ENCODE results near the gene GRIN3B.
"Not testable (repeated sequence)": the region's sequence is repeated elsewhere in the genome, so short reads cannot be mapped to it uniquely, and the experiment has no call there.

GRIN3B gene

DNA sequence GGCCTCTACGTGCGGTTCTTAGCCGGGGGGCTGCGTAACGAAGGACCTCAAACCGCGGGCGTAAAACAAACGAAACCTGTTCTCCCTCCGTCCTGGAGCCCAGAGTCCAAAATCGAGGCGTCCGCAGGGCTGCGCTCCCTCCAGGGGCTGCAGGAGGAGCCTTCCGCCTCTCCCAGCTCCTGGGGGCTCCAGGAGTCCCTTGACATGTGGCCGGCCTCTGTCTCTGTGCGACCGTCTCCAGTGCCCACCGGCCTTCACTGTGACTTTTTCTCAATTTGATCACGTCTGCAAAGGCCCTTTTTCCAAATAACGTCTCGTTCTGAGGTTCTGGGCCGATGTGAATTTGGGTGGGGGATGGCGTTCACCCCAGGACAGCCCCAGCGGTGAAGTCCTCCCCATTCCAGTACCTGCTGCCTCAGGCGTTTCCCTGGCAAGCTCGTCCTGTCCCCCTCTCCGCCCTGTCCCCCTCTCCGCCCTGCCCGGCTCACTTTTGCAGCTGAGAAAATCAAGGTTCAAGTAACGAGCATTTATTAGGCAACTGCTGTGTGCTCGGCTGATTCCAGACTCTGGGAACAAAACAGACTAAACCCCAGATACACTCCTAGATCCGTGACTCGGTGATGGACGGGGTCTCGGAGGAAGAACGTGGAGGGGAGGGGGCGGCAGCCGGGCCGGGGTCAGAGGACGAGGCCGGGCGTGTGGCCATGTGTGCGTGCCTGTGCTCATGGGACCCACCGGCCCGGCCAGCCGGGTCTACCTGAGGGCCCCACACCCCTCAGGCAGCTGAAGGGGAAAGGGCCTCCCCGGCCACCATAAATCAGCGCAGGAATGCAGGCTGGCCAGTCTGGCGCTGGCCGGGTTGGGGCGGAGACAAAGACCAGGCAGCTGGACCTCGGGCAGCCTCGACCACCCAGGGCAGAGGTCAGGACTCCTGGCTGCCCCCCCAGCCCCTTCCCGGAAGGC lies 44.1 kb upstream of the GRIN3B start:
- no peak for DNase-seq (ENCODE audit: low read depth)
- no peak overlapping the region for H3K4me3 ChIP-seq (ENCODE audit: low read depth, low read length)
- TF ChIP-seq, protein P1, sequence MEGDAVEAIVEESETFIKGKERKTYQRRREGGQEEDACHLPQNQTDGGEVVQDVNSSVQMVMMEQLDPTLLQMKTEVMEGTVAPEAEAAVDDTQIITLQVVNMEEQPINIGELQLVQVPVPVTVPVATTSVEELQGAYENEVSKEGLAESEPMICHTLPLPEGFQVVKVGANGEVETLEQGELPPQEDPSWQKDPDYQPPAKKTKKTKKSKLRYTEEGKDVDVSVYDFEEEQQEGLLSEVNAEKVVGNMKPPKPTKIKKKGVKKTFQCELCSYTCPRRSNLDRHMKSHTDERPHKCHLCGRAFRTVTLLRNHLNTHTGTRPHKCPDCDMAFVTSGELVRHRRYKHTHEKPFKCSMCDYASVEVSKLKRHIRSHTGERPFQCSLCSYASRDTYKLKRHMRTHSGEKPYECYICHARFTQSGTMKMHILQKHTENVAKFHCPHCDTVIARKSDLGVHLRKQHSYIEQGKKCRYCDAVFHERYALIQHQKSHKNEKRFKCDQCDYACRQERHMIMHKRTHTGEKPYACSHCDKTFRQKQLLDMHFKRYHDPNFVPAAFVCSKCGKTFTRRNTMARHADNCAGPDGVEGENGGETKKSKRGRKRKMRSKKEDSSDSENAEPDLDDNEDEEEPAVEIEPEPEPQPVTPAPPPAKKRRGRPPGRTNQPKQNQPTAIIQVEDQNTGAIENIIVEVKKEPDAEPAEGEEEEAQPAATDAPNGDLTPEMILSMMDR (IDR thresholded peaks at IDR 0.05; ENCODE audit: low read depth, low read length, missing control alignments), result no peak

DNA sequence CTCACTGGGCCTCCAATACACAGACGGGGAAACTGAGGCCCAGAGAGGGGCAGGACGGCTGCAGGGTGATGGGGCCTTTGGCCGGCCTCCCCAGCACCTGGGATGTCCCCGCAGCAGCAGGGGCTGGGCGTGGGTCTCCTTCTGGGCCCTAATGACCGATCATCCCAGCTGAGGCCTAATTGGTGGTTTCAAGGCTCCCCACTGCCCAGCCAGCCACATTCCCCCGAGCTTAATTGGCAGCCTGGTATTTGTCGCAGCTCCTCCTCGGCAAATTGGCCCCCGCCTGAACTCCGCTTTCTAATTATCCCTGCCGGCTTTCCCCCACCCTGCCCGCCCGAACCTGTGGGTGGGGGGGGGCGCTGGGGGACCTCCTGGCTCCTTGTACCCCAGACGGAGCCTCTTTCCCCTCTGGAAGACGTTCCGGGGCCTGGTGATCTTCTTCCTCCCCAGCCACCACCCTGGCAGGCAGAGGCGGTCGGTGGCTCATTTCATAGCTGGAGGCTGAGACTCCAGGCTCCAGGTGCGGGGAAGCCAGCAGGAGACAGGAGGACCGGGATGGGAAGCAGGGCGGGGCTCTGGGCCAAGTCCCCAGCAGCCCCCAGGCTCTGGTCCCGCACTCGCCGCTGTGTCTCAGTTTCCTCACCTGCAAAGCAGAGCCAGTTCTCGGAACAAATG lies 43.3 kb upstream of the GRIN3B start:
- TF ChIP-seq, protein P1 (IDR thresholded peaks at IDR 0.05; ENCODE audit: low read depth, low read length, missing control alignments), result no peak
- no peak for DNase-seq (ENCODE audit: low read depth)
- no peak overlapping the region for H3K4me3 ChIP-seq (ENCODE audit: low read depth, low read length)

DNA sequence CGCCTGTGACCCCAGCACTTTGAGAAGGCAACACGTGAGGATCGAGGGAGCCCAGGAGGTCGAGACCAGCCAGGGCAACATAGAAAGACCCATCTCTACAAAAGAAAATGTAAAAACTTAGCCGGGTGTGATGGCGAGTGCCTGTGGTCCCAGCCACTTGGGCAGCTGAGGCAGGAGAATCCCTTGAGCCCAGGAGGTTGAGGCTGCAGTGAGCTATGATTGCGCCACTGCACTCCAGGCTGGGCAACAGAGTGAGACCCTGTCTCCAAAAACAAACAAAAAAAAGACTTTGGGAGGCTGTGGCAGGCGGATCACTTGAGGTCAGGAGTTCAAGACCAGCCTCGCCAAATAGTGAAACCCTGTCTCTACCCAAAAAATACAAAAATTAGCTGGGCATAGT lies 42.6 kb upstream of the GRIN3B start:
- not testable (repeated sequence) for DNase-seq (ENCODE audit: low read depth); H3K4me3 ChIP-seq (ENCODE audit: low read depth, low read length)

DNA sequence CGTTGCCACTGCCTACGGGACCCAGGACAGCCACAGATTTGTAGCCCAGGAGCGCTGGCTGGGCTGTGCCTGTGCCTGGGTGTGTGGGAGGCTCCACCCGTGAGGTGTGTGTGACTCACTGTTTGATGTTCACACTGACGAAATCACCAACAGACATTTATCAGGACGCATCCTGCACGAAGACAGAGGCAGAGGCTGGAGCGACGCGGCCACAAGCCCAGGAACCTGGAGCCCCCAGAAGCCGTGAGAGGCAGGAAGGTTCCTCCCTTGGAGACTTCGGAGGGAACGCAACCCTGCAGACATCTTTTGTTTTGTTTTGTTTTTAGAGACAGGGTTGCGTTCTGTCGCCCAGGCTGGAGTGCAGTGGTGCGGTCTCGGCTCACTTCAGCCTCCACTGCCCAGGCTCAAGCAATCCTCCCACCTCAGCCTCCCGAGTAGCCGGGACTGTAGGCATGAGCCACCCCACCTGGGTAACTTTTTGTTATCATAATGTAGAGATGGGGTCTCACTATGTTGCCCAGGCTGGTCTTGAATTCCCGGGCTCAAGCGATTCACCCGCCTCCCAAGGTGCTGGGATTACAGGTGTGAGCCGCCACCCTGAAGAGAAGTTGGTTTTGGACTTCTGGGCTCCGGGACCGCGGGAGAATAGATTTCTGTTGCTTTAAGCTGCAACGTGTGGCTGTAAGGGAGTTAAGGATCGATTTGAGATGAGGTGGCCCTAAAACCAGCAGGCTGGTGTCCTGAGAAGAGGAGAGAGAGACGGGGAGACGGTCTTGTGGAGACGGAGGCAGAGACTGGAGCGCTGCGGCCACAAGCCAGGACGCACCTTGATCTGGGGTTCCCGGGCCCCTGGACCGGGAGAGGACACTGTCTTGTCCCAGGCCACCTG lies 41.0 kb upstream of the GRIN3B start:
- no peak overlapping the region for H3K4me3 ChIP-seq (ENCODE audit: low read depth, low read length)
- TF ChIP-seq, protein P1 (IDR thresholded peaks at IDR 0.05; ENCODE audit: low read depth, low read length, missing control alignments), result no peak
- no peak for DNase-seq (ENCODE audit: low read depth)

DNA sequence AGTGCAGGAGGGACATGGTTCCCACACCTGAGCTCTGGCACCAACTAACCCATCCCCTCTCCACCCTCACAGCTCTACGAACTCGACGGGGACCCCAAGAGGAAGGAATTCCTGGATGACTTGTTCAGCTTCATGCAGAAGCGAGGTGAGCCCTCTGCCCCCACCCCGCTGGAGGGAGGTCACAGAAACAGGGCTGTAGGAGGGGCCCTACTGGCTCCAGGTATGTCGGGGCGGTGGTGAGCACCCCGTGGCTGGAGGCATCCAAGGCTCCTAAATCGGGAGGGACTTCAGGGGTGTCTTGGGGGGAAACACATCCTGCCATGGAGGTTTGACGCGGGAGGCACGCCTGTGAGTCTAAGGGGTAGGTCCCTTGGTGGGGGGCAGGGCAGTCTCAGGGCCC lies 40.2 kb upstream of the GRIN3B start:
- no peak for DNase-seq (ENCODE audit: low read depth)
- H3K4me3 ChIP-seq (ENCODE audit: low read depth, low read length), result no peak overlapping the region
- TF ChIP-seq, protein P1 (IDR thresholded peaks at IDR 0.05; ENCODE audit: low read depth, low read length, missing control alignments), result no peak

DNA sequence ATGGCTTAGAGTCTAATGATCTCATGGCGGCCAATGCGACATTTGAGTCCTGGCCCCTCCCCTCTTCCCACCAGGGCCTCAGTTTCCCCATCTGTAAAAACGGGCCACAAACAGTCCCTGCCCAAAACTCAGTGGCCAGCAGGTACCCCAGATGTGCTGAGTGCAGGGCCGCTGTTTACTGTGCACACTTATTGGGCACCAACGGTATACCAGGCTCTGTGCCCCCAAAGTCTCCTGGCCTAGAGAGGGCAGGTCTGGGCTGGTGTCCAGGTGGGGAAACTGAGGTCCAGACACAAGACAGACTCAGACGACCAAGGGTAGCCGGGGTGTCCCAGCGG lies 39.6 kb upstream of the GRIN3B start:
- DNase-seq (ENCODE audit: low read depth), result no peak
- H3K4me3 ChIP-seq (ENCODE audit: low read depth, low read length), result no peak overlapping the region
- TF ChIP-seq, protein P1 (IDR thresholded peaks at IDR 0.05; ENCODE audit: low read depth, low read length, missing control alignments), result no peak
